ENCODE data around the gene MSX1.

Gene MSX1

GRCh38 chr4:4841156-4841555, 18.3 kb upstream of the MSX1 start:
- DNase-seq, result no peak

GRCh38 chr4:4842476-4843441, 16.7 kb upstream of the MSX1 start:
- DNase-seq, result no peak

DNA sequence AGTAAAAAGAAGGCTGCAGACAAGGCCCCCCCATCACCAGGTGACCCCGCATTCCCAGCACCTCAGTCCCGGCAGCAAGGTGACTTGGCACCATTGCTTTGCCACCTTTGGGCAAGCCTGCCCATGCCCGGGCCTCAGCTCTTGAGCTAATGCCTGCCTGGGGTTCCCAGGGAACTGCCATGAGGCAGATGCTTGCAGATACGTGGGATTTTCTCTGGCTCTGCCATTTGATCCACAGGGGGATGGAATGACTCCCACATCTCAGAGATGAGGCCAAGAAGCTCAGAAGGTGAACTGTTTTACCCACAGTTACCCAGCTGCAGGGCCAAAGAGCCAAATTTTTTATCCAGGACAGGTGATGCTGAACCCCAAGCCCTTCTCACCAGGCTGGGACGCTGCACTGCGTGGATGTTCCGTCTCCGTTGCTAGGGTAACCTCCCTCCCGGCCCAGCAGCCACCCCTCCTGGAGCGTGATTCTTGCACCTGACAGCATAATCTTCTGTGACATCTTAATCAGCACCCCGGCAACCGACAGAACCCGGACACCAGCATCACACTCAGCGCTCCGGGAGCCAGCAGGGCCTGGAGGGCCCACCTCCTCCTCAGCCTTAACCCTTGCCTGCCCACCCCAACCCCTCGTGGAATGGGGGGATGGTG, 15.7 kb upstream of the MSX1 start:
- no peak for DNase-seq

DNA sequence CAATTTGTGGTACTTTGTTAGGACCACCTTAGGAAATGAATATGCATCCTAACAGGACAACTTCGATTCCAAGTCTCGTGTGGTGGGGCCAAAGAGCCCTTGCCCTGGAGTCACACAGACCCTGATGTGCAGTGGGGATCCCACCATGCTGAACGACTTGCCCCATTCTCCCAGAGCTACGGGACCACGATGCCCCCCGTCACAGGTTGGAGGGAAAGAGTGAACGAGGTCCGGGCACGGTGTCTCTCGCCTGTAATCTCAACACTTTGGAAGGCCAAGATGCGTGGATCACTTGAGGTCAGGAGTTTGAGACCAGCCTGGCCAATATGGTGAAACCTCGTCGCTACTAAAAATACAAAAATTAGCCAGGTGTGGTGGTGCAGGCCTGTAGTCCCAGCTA, 14.4 kb upstream of the MSX1 start:
- DNase-seq, result no peak

DNA sequence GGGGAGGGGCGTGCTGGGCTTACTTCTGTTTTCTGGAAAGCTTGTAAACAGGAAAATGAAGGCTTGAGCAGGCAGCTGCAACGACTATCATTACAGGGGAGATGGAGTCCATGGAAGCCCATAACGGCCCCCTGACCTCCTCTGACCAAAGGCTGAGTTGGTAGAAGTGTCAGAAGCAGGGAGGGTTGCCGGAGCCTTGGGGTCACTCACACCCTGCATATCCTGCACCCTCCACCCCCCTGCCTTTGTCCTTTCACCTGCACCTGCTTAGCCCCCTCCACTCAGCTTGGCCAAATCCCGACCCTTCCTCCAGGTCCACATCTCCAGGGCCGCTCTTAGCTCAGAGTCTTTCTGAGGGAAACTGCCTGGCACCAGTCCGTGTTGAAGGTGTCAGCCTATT, 12.5 kb upstream of the MSX1 start:
- DNase-seq, result no peak

DNA sequence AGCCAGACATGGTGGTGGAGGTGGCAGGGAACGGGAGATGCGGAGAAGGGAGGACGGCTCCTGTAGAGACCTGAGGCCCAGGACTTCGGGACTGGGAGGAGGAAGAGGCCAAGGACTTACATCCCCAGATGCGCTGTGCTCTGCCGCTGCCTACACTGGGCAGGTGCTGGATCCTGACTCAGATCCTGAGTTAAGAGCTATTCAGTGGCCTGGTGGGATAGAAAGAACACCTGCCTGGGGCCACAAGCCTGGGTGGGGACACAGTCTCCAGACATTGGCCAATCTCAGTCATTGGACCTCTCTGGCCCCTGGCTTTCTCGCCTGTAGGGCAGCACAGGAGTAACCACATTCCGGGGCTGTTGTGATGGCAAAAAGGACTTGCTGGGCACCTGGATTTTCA, 10.9 kb upstream of the MSX1 start:
- DNase-seq, result no peak

GRCh38 chr4:4849106-4849505, 10.4 kb upstream of the MSX1 start:
- DNase-seq, result no peak

DNA sequence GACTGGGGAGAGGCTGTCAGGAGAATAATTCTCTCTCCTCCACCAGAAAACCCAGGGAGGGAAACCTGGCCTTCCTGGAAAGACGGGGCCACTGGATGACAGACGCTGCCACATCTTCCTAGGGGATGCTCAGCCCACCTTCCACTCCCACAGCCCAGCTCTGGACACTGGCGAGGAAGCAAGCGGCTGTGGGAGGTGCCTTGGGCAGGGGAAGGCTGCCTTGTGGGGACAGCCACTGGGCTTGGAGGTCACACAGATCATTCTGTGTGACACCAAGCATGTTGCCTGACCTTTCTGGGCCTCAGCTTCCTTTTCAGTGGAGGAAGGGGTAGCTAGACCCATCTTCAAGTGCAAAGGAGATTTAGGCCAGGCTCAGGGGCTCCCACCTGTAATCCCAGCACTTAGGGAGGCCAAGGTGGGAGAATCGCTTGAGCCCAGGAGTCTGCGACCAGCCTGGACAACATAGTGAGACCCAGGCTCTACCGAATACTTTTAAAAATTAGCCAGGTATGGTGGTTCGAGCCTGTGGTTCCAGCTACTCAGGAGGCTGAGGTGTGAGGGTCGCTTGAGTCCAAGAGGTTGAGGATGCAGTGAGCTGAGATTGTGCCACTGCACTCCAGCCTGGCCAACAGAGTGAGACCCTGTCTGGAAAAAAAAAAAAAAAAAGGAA, 9.8 kb upstream of the MSX1 start:
- DNase-seq, result no peak

GRCh38 chr4:4851081-4851480, 8.4 kb upstream of the MSX1 start:
- no peak for DNase-seq

- DNase-seq, result no peak
Observed at GRCh38 chr4:4851906-4852305, 7.6 kb upstream of the MSX1 start.

DNA sequence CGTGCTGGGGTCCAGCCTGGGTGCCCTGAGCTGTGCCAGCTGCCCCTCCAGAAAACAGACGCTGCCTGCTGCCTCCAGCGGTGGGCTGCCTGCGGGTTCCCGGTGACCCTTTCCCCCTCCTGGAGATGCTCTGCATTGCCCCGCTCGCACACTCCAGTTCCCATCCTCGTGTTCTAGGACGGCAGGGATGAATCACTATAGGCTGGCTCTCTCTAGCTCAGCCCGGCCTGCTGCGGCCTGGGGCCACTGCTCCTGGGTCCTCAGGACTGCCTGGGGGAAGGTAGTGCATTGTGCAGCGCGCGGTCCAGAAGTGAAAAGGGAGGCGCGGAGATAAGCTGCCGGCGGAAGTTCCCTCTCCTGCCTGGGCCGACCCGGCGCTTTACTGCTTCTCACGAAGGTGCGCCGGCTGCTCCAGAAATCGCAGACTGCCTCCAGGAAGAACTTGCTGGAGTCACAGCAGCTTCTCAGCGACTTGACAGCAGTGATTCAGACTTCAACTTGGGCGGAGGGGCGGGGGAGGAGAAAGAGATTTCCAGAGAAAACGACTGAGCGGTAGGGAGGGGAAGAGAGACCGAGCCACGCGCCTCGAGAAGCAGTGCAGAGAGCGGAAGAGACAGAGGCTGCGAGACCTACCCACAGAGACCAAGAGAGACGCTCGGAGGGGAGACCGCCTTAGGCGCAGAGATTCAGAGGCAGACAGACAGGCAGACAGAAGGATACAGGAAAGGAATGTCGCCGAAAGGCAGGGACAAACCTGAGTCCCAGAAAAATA, 6.7 kb upstream of the MSX1 start:
- peak; percentile 81 for DNase-seq

GRCh38 chr4:4853371-4853823, 6.1 kb upstream of the MSX1 start:
- DNase-seq, result no peak

- no peak for DNase-seq
Observed at GRCh38 chr4:4853921-4854648, 5.4 kb upstream of the MSX1 start.

DNA sequence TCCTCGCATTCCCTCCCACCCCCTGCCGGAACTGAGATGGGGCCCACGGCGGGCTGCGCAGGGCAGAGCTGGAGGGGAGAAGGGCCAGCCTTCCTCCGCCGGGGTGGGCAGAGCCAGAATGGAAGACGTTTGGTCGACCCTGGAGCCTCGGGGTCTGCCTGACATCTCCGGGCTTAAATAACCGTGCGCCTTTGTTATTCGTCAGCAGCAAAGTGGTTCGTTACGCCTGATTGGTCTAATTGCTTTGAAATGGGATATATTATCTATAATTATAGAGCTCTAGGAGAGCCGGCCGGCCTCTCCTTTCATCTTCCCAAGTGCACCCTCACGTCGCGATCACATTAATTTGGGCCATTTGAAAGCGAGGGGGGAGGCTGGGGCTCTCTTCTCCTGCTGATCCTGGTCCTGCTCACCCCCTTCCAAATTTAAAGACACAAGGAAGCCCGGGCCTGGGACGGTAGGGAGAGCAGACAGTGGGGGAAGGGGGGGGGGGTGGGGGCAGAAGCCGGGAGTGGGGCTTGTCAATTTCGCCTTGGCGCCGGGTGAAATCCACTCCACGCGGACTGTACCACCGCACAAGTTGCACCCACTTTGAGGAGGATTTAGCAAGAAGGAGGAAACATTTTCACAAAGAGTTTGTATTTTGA, 4.7 kb upstream of the MSX1 start:
- DNase-seq, result no peak

- no peak for DNase-seq
Observed at GRCh38 chr4:4855301-4856070, 4.0 kb upstream of the MSX1 start.

GRCh38 chr4:4856071-4857000, 3.1 kb upstream of the MSX1 start:
- DNase-seq, result no peak

- no peak for DNase-seq
Observed at GRCh38 chr4:4857001-4857808, 2.3 kb upstream of the MSX1 start.

GRCh38 chr4:4857809-4858508, 1.5 kb upstream of the MSX1 start:
- no peak for DNase-seq

Measured in fibroblast of upper back skin (primary cell).